ENCODE data around the gene TMC3.

GRCh38 chr15:81349271-81349670 lies 24.7 kb downstream of the TMC3 start:
- TF ChIP-seq POLR2A (IDR thresholded peaks at IDR 0.05) (no peak), CTCF (IDR thresholded peaks at IDR 0.05) (no peak), POLR2AphosphoS5 (IDR thresholded peaks at IDR 0.05) (no peak)

All from sigmoid colon (tissue), 4 donors.